Thyroid gland (tissue), 4 donors: ENCODE results near the gene SZT2.

ENCODE experiments used
- CTCF ChIP-seq, 6 experiments: fragments of 200-600 bp in 3 of 6; fragments of 450-650 bp in 3 of 6; sonication (generic) in 3 of 6; IDR thresholded peaks; one replicate each; pipeline ENCODE4 v1.5.1; 2016 to 2019; ENCODE audit warnings: antibody characterized with exemption in 6 of 6, mild to moderate bottlenecking in 2 of 6, inconsistent platforms in 1 of 6, moderate library complexity in 1 of 6
- POLR2A ChIP-seq, 2 donors: fragments of 450-650 bp; IDR thresholded peaks; one replicate each; pipeline ENCODE4 v1.6.1; 2017; ENCODE audit warnings: antibody characterized with exemption in 2 of 2, mild to moderate bottlenecking in 2 of 2, moderate library complexity in 1 of 2

- TF ChIP-seq CTCF (IDR thresholded peaks at IDR 0.05) (no peak), POLR2A (IDR thresholded peaks at IDR 0.05) (no peak)
Observed at GRCh38 chr1:43469932-43470331, 80.2 kb downstream of the SZT2 start.
